Measurements from ENCODE around the gene ERN2.

Gene ERN2

GRCh38 chr16:23687034-23687808 is 25.8 kb downstream of the ERN2 start:
- no peak for DNase-seq (ENCODE audit: low spot score)

GRCh38 chr16:23683487-23683886 is 29.5 kb downstream of the ERN2 start:
- DNase-seq (ENCODE audit: low spot score), result no peak

- DNase-seq (ENCODE audit: low spot score), result no peak
Observed at GRCh38 chr16:23682181-23682580, 30.8 kb downstream of the ERN2 start.

GRCh38 chr16:23679986-23680336 is 33.1 kb downstream of the ERN2 start:
- no peak for DNase-seq (ENCODE audit: low spot score)

GRCh38 chr16:23679274-23679985 is 33.6 kb downstream of the ERN2 start:
- peak; percentile 55 for DNase-seq (ENCODE audit: low spot score)

- peak; percentile 96 for DNase-seq (ENCODE audit: low spot score)
Observed at GRCh38 chr16:23678430-23679273, 34.4 kb downstream of the ERN2 start, which contains the start of gene PLK1. PLK1 (plus strand) TSS chr16:23678889; CDS start chr16:23678933, 44 bp downstream.

- no peak for DNase-seq (ENCODE audit: low spot score)
Observed at GRCh38 chr16:23676924-23677480, 36.0 kb downstream of the ERN2 start.

- no peak for DNase-seq (ENCODE audit: low spot score)
Observed at GRCh38 chr16:23673971-23674614, 38.9 kb downstream of the ERN2 start.

- DNase-seq (ENCODE audit: low spot score), result peak; percentile 79
Observed at GRCh38 chr16:23670137-23670776, 42.8 kb downstream of the ERN2 start.

- no peak for DNase-seq (ENCODE audit: low spot score)
Observed at GRCh38 chr16:23668873-23669272, 44.1 kb downstream of the ERN2 start.

GRCh38 chr16:23668225-23668624 is 44.8 kb downstream of the ERN2 start:
- DNase-seq (ENCODE audit: low spot score), result no peak

GRCh38 chr16:23667355-23667659 is 45.7 kb downstream of the ERN2 start:
- no peak for DNase-seq (ENCODE audit: low spot score)

GRCh38 chr16:23666571-23667354 is 46.3 kb downstream of the ERN2 start:
- DNase-seq (ENCODE audit: low spot score), result no peak

GRCh38 chr16:23663918-23664317 is 49.1 kb downstream of the ERN2 start:
- no peak for DNase-seq (ENCODE audit: low spot score)

GRCh38 chr16:23651943-23652468 is 61.0 kb downstream of the ERN2 start:
- no peak for DNase-seq (ENCODE audit: low spot score)

- DNase-seq (ENCODE audit: low spot score), result no peak
Observed at GRCh38 chr16:23650674-23651416, 62.2 kb downstream of the ERN2 start.

GRCh38 chr16:23642246-23642774 is 70.7 kb downstream of the ERN2 start:
- no peak for DNase-seq (ENCODE audit: low spot score)

- DNase-seq (ENCODE audit: low spot score), result peak; percentile 96
Observed at GRCh38 chr16:23640931-23641765, 71.9 kb downstream of the ERN2 start, which contains the start of the genes DCTN5 and PALB2. DCTN5 (plus strand) TSS chr16:23641466; CDS start chr16:23641543, 77 bp downstream. PALB2 (minus strand) TSS chr16:23641310; CDS start chr16:23641157, 153 bp downstream.

Measured in hepatic stellate cell (primary cell).